ENCODE results near the gene FBLN1. TPM values are rescaled to one million over a fixed set of nuclear protein-coding genes. Genes with fewer than 3 reads are reported as not detected.
A peak's percentile ranks its signal among the peaks of the same experiment; 100 is the strongest.

The FBLN1 gene
- polyA plus RNA-seq, 3 donors: 0.03 to 0.17 TPM; not detected in 1

GRCh38 chr22:45453764-45454163, 48.9 kb upstream of the FBLN1 start:
- Histone ChIP-seq H3K27ac (ENCODE audit: low read depth in 1 of 2, low read length in 2 of 2) (no peak overlapping the region), H3K27me3 (ENCODE audit: control insufficient read depth in 2 of 2, insufficient read depth in 2 of 2, low read length in 2 of 2) (no peaks in the 10 kb centered on the region), H2AFZ (ENCODE audit: insufficient read depth, low read depth, low read length, poor library complexity, severe bottlenecking) (peak overlapping the region; percentile 3), H3K9me3 (replicated peaks in 1 of 2; ENCODE audit: control insufficient read depth in 1 of 2, insufficient read depth in 1 of 2, low read length in 2 of 2) (no peaks in the 10 kb centered on the region), H3K4me3 (replicated peaks in 1 of 3; ENCODE audit: low read depth in 2 of 3, low read length in 3 of 3) (no peak overlapping the region), H3K4me1 (ENCODE audit: control insufficient read depth in 1 of 2, insufficient read depth in 2 of 2, low read length in 2 of 2) (no peaks in the 10 kb centered on the region), H3K9ac (ENCODE audit: insufficient read depth, low read length, poor library complexity, severe bottlenecking) (no peak overlapping the region), H3K79me2 (ENCODE audit: insufficient read depth, low read length) (no peaks in the 10 kb centered on the region), H4K20me1 (ENCODE audit: insufficient read depth, low read length) (no peaks in the 10 kb centered on the region), H3K4me2 (replicated peaks; ENCODE audit: extremely low read depth, low read length, poor library complexity, severe bottlenecking) (no peak overlapping the region), H3K36me3 (replicated peaks in 1 of 2; ENCODE audit: control insufficient read depth in 1 of 2, insufficient read depth in 2 of 2, low read length in 2 of 2) (no peaks in the 10 kb centered on the region)
- Mint-ChIP-seq H3K27me3 (ENCODE audit: low read depth in 3 of 3) (peaks cover 3 to 5% (median 5%) of the 10 kb centered on the region in 3 donors), H3K36me3 (no peaks in the 10 kb centered on the region), H3K27ac (peak overlapping the region in 1 of 7 donors; percentile 65), H3K9me3 (no peaks in the 10 kb centered on the region), H3K4me3 (no peak overlapping the region), H3K4me1 (no peaks in the 10 kb centered on the region)
- no peak for DNase-seq
- no peak for TF ChIP-seq CTCF (IDR thresholded peaks at IDR 0.05)
- WGBS (ENCODE audit: insufficient coverage): no CpG with 5 or more reads among the region's 6 CpGs
- intact Hi-C loops (cut with micrococcal nuclease): no loop called here

GRCh38 chr22:45454275-45454674, 48.4 kb upstream of the FBLN1 start:
- Histone ChIP-seq H2AFZ (ENCODE audit: insufficient read depth, low read depth, low read length, poor library complexity, severe bottlenecking) (peak overlapping the region; percentile 3), H3K4me2 (replicated peaks; ENCODE audit: extremely low read depth, low read length, poor library complexity, severe bottlenecking) (no peak overlapping the region), H3K27me3 (ENCODE audit: control insufficient read depth in 2 of 2, insufficient read depth in 2 of 2, low read length in 2 of 2) (no peaks in the 10 kb centered on the region), H3K4me1 (ENCODE audit: control insufficient read depth in 1 of 2, insufficient read depth in 2 of 2, low read length in 2 of 2) (no peaks in the 10 kb centered on the region), H3K9ac (ENCODE audit: insufficient read depth, low read length, poor library complexity, severe bottlenecking) (no peak overlapping the region), H3K4me3 (replicated peaks in 1 of 3; ENCODE audit: low read depth in 2 of 3, low read length in 3 of 3) (no peak overlapping the region), H3K27ac (ENCODE audit: low read depth in 1 of 2, low read length in 2 of 2) (no peak overlapping the region), H4K20me1 (ENCODE audit: insufficient read depth, low read length) (no peaks in the 10 kb centered on the region), H3K36me3 (replicated peaks in 1 of 2; ENCODE audit: control insufficient read depth in 1 of 2, insufficient read depth in 2 of 2, low read length in 2 of 2) (no peaks in the 10 kb centered on the region), H3K79me2 (ENCODE audit: insufficient read depth, low read length) (no peaks in the 10 kb centered on the region), H3K9me3 (replicated peaks in 1 of 2; ENCODE audit: control insufficient read depth in 1 of 2, insufficient read depth in 1 of 2, low read length in 2 of 2) (no peaks in the 10 kb centered on the region)
- Mint-ChIP-seq H3K4me1 (no peaks in the 10 kb centered on the region), H3K27me3 (ENCODE audit: low read depth in 3 of 3) (peaks cover 3 to 7% (median 5%) of the 10 kb centered on the region in 3 donors), H3K9me3 (no peaks in the 10 kb centered on the region), H3K4me3 (no peak overlapping the region), H3K27ac (no peak overlapping the region), H3K36me3 (no peaks in the 10 kb centered on the region)
- intact Hi-C loops (cut with micrococcal nuclease): no loop called here
- DNase-seq: no peak
- no peak for TF ChIP-seq CTCF (IDR thresholded peaks at IDR 0.05)
- no CpG with 5 or more reads among the region's 4 CpGs for WGBS (ENCODE audit: insufficient coverage)

All from CD14-positive monocyte (primary cell).